ENCODE measurements around the gene BARX1.

The BARX1 gene

GRCh38 chr9:93929231-93929630 is 25.9 kb downstream of the BARX1 start:
- no peaks in the 10 kb centered on the region for H3K9me3 Mint-ChIP-seq (ENCODE audit: low read depth)
- peaks cover 5% of the 10 kb centered on the region for H3K27me3 Mint-ChIP-seq
- H3K27ac Mint-ChIP-seq = no peak overlapping the region
- H3K4me1 Mint-ChIP-seq (ENCODE audit: low read depth) = no peaks in the 10 kb centered on the region
- H3K4me3 Mint-ChIP-seq = no peak overlapping the region
- H3K36me3 Mint-ChIP-seq = no peaks in the 10 kb centered on the region

- H3K36me3 Mint-ChIP-seq = no peaks in the 10 kb centered on the region
- no peaks in the 10 kb centered on the region for H3K9me3 Mint-ChIP-seq (ENCODE audit: low read depth)
- no peak overlapping the region for H3K27ac Mint-ChIP-seq
- H3K4me3 Mint-ChIP-seq = no peak overlapping the region
- H3K27me3 Mint-ChIP-seq = peaks cover 2% of the 10 kb centered on the region
- no peaks in the 10 kb centered on the region for H3K4me1 Mint-ChIP-seq (ENCODE audit: low read depth)
Measured at GRCh38 chr9:93922535-93922934, 32.6 kb downstream of the BARX1 start.

GRCh38 chr9:93920131-93920800 is 34.9 kb downstream of the BARX1 start:
- Mint-ChIP-seq H3K4me3 (no peak overlapping the region), H3K27me3 (no peaks in the 10 kb centered on the region), H3K4me1 (ENCODE audit: low read depth) (no peaks in the 10 kb centered on the region), H3K27ac (no peak overlapping the region), H3K36me3 (no peaks in the 10 kb centered on the region), H3K9me3 (ENCODE audit: low read depth) (no peaks in the 10 kb centered on the region)

GRCh38 chr9:93918061-93918460 is 37.1 kb downstream of the BARX1 start:
- Mint-ChIP-seq H3K36me3 (no peaks in the 10 kb centered on the region), H3K4me1 (ENCODE audit: low read depth) (no peaks in the 10 kb centered on the region), H3K4me3 (no peak overlapping the region), H3K27me3 (no peaks in the 10 kb centered on the region), H3K9me3 (ENCODE audit: low read depth) (no peaks in the 10 kb centered on the region), H3K27ac (no peak overlapping the region)

- Mint-ChIP-seq H3K27me3 (no peaks in the 10 kb centered on the region), H3K27ac (no peak overlapping the region), H3K36me3 (no peaks in the 10 kb centered on the region), H3K9me3 (ENCODE audit: low read depth) (no peaks in the 10 kb centered on the region), H3K4me3 (no peak overlapping the region), H3K4me1 (ENCODE audit: low read depth) (no peaks in the 10 kb centered on the region)
Measured at GRCh38 chr9:93917121-93917853, 37.9 kb downstream of the BARX1 start.

GRCh38 chr9:93916358-93916757 is 38.8 kb downstream of the BARX1 start:
- Mint-ChIP-seq H3K27ac (no peak overlapping the region), H3K4me3 (no peak overlapping the region), H3K36me3 (no peaks in the 10 kb centered on the region), H3K27me3 (no peaks in the 10 kb centered on the region), H3K4me1 (ENCODE audit: low read depth) (no peaks in the 10 kb centered on the region), H3K9me3 (ENCODE audit: low read depth) (no peaks in the 10 kb centered on the region)

- Mint-ChIP-seq H3K4me3 (no peak overlapping the region), H3K36me3 (no peaks in the 10 kb centered on the region), H3K4me1 (ENCODE audit: low read depth) (peaks cover 2% of the 10 kb centered on the region), H3K27me3 (peaks cover 2% of the 10 kb centered on the region), H3K27ac (no peak overlapping the region), H3K9me3 (ENCODE audit: low read depth) (no peaks in the 10 kb centered on the region)
Measured at GRCh38 chr9:93911801-93912554, 43.2 kb downstream of the BARX1 start.

- H3K9me3 Mint-ChIP-seq (ENCODE audit: low read depth) = no peaks in the 10 kb centered on the region
- peaks cover 2% of the 10 kb centered on the region for H3K4me1 Mint-ChIP-seq (ENCODE audit: low read depth)
- H3K4me3 Mint-ChIP-seq = no peak overlapping the region
- H3K27ac Mint-ChIP-seq = no peak overlapping the region
- H3K27me3 Mint-ChIP-seq = peaks cover 2% of the 10 kb centered on the region
- H3K36me3 Mint-ChIP-seq = no peaks in the 10 kb centered on the region
Measured at GRCh38 chr9:93911136-93911745, 43.9 kb downstream of the BARX1 start.

- no peaks in the 10 kb centered on the region for H3K9me3 Mint-ChIP-seq (ENCODE audit: low read depth)
- no peak overlapping the region for H3K27ac Mint-ChIP-seq
- H3K27me3 Mint-ChIP-seq = peaks cover 2% of the 10 kb centered on the region
- peaks cover 2% of the 10 kb centered on the region for H3K4me1 Mint-ChIP-seq (ENCODE audit: low read depth)
- no peak overlapping the region for H3K4me3 Mint-ChIP-seq
- H3K36me3 Mint-ChIP-seq = no peaks in the 10 kb centered on the region
Measured at GRCh38 chr9:93910598-93910997, 44.6 kb downstream of the BARX1 start.

GRCh38 chr9:93910196-93910595 is 45.0 kb downstream of the BARX1 start:
- Mint-ChIP-seq H3K27me3 (peaks cover 2% of the 10 kb centered on the region), H3K4me3 (no peak overlapping the region), H3K36me3 (no peaks in the 10 kb centered on the region), H3K27ac (no peak overlapping the region), H3K9me3 (ENCODE audit: low read depth) (no peaks in the 10 kb centered on the region), H3K4me1 (ENCODE audit: low read depth) (peaks cover 2% of the 10 kb centered on the region)

- Mint-ChIP-seq H3K4me3 (no peak overlapping the region), H3K27me3 (peaks cover 2% of the 10 kb centered on the region), H3K9me3 (ENCODE audit: low read depth) (no peaks in the 10 kb centered on the region), H3K36me3 (no peaks in the 10 kb centered on the region), H3K4me1 (ENCODE audit: low read depth) (peaks cover 2% of the 10 kb centered on the region), H3K27ac (no peak overlapping the region)
Measured at GRCh38 chr9:93909242-93909616, 45.9 kb downstream of the BARX1 start.

- Mint-ChIP-seq H3K4me3 (no peak overlapping the region), H3K27ac (no peak overlapping the region), H3K36me3 (no peaks in the 10 kb centered on the region), H3K4me1 (ENCODE audit: low read depth) (peaks cover 2% of the 10 kb centered on the region), H3K27me3 (peaks cover 2% of the 10 kb centered on the region), H3K9me3 (ENCODE audit: low read depth) (no peaks in the 10 kb centered on the region)
Measured at GRCh38 chr9:93908591-93909241, 46.4 kb downstream of the BARX1 start.

- peaks cover 2% of the 10 kb centered on the region for H3K27me3 Mint-ChIP-seq
- H3K27ac Mint-ChIP-seq = no peak overlapping the region
- peaks cover 2% of the 10 kb centered on the region for H3K4me1 Mint-ChIP-seq (ENCODE audit: low read depth)
- H3K36me3 Mint-ChIP-seq = no peaks in the 10 kb centered on the region
- no peak overlapping the region for H3K4me3 Mint-ChIP-seq
- H3K9me3 Mint-ChIP-seq (ENCODE audit: low read depth) = no peaks in the 10 kb centered on the region
Measured at GRCh38 chr9:93907551-93908199, 47.5 kb downstream of the BARX1 start.

GRCh38 chr9:93906195-93906880 is 48.8 kb downstream of the BARX1 start:
- Mint-ChIP-seq H3K4me1 (ENCODE audit: low read depth) (peaks cover 2% of the 10 kb centered on the region), H3K27ac (no peak overlapping the region)

More at GRCh38 chr9:93906195-93906880, 48.8 kb downstream of the BARX1 start:
- Mint-ChIP-seq H3K36me3 (no peaks in the 10 kb centered on the region), H3K4me3 (no peak overlapping the region), H3K9me3 (ENCODE audit: low read depth) (no peaks in the 10 kb centered on the region), H3K27me3 (peaks cover 2% of the 10 kb centered on the region)

Measured in activated naive CD8-positive, alpha-beta T cell (primary cell).